HUES64 (cell line): ENCODE measurements around the gene ZNF148.

Source experiments
- H3K27ac ChIP-seq: 2 replicates; pipeline ENCODE4 v1.7.0; 2013; ENCODE audit warnings: low read depth, low read length, inconsistent platforms
- H3K27me3 ChIP-seq: 2 replicates; pipeline ENCODE4 v1.6.1; 2013; ENCODE audit warnings: mild to moderate bottlenecking, low read length; ENCODE audit not compliant: insufficient read depth
- H3K36me3 ChIP-seq: 2 replicates; pipeline ENCODE4 v1.6.1; 2013; ENCODE audit warnings: mild to moderate bottlenecking, low read length; ENCODE audit not compliant: insufficient read depth
- H3K4me1 ChIP-seq: 2 replicates; pipeline ENCODE4 v1.6.1; 2013; ENCODE audit warnings: mild to moderate bottlenecking, low read length, moderate library complexity; ENCODE audit not compliant: insufficient read depth
- H3K4me3 ChIP-seq: 2 replicates; pipeline ENCODE4 v1.5.1; 2013; ENCODE audit warnings: mild to moderate bottlenecking, low read length, moderate library complexity
- H3K9ac ChIP-seq: 2 replicates; pipeline ENCODE4 v1.6.1; 2013; ENCODE audit warnings: mild to moderate bottlenecking, low read depth, low read length
- H3K9me3 ChIP-seq: 2 replicates; pipeline ENCODE4 v1.6.1; 2013; ENCODE audit warnings: low read depth, low read length; ENCODE audit not compliant: insufficient read depth
- WGBS: fragments of 150-250, 120-280 bp; methylation state at CpG from one replicate; pipeline ENCODE4 v1.1.7; 2013; ENCODE audit warnings: missing lambda C conversion rate; 5-methylcytosine and 5-hydroxymethylcytosine counted together

Gene ZNF148

DNA sequence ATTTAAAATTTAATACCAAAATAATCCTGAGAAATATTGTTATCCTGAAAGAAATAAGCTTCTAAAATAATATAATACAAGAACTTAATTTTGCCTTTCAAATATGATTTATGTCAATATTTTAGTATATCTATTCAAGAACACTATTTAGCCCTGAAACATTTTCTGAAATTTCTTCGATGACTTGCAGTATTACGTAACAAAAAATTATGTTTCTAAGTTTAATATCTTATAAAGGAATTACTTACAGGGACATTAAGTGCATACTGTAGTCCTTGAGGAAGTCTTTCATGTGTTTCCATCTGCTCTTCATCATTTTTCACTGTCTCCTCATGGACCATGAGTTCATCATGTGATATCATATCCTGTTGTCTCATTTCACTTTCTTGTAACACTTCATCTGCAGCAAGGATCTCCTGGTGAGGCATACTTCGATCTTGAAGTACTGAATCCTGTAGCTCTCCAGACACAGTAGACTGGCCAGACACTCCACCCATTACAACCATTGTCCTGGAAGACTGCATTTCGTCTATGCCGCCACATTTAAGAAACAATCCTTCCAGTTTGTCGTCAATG, 62.0 kb downstream of the ZNF148 start:
- Histone ChIP-seq H3K9me3 (no peaks in the 10 kb centered on the region), H3K27me3 (no peaks in the 10 kb centered on the region), H3K27ac (no peak overlapping the region), H3K4me1 (peaks cover 5% of the 10 kb centered on the region), H3K36me3 (peaks cover 36% of the 10 kb centered on the region), H3K4me3 (no peak overlapping the region), H3K9ac (no peak overlapping the region)
- 97% methylated on average over 4 of the region's 6 CpGs for WGBS

DNA sequence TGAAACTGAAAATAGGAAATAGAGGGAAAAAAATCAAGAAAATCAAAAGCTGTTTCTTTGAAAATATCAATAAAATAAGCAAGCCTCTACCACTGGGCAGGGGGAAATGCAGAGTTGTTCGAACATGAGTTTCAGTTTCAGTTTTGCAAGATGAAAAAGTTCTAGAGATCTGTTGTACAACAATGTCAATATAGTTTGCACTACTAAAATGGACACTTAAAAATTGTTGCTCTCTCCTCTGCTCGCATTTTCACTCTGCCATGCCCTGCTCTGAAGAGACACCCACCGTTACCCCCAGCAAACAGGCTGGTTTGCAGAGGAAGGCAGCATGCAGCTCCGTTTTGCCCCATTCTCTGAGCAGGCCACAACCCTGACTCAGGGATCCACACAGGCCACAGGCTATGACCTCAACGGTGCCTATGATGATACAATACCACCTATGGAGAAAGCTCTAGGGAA, 64.5 kb downstream of the ZNF148 start:
- Histone ChIP-seq H3K9me3 (no peaks in the 10 kb centered on the region), H3K9ac (no peak overlapping the region), H3K27me3 (no peaks in the 10 kb centered on the region), H3K4me3 (no peak overlapping the region), H3K36me3 (peaks cover 36% of the 10 kb centered on the region), H3K27ac (no peak overlapping the region), H3K4me1 (no peaks in the 10 kb centered on the region)
- 93% methylated on average over 5 of the region's 5 CpGs for WGBS

DNA sequence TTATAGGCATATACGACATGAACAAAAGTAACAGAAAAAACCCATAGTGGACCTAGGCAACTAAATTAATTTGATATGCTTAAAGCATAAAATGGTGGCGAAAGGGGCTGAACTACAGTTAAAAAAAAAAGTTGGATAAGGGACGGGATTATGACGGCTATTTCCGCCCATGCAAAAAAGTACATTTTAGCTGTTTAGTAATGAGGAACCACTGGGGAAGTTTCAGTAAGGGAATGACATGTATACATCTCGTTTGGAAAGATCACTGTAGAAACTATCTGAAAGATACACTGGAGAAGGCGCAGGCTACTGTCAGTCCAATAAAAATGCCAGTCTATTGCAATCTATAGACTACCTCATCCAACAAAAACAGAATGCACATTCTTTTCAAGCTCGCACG, 65.6 kb downstream of the ZNF148 start:
- H3K4me1 ChIP-seq: no peaks in the 10 kb centered on the region
- H3K9ac ChIP-seq: no peak overlapping the region
- WGBS: 96% methylated on average over 9 of the region's 9 CpGs
- no peak overlapping the region for H3K27ac ChIP-seq
- H3K9me3 ChIP-seq: no peaks in the 10 kb centered on the region
- H3K4me3 ChIP-seq: no peak overlapping the region
- peaks cover 31% of the 10 kb centered on the region for H3K36me3 ChIP-seq
- H3K27me3 ChIP-seq: no peaks in the 10 kb centered on the region

DNA sequence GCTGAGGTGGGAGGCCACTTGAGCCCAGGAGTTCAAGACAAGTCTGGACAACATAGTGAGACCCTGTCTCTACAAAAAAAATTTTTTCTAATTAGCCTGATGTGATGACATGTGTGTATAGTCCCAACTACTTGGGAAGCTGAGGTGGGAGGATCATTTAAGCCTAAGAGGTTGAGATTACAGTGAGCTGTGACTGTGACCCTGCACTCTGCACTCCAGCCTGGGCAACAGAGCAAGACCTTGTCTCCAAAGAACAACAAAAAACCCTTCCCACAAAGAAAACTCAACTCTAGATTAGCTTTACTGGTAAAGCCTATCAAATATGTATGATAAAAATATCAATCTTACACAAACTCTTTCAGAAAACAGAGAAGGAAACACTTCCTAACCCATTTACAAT, 68.5 kb downstream of the ZNF148 start:
- H3K27ac ChIP-seq: no peak overlapping the region
- H3K9me3 ChIP-seq: no peaks in the 10 kb centered on the region
- H3K4me3 ChIP-seq: no peak overlapping the region
- no peaks in the 10 kb centered on the region for H3K4me1 ChIP-seq
- H3K36me3 ChIP-seq: 0 out of 2 replicates have a peak, but pooled peaks cover 12% of the 10 kb centered on the region
- no peaks in the 10 kb centered on the region for H3K27me3 ChIP-seq
- H3K9ac ChIP-seq: no peak overlapping the region

DNA sequence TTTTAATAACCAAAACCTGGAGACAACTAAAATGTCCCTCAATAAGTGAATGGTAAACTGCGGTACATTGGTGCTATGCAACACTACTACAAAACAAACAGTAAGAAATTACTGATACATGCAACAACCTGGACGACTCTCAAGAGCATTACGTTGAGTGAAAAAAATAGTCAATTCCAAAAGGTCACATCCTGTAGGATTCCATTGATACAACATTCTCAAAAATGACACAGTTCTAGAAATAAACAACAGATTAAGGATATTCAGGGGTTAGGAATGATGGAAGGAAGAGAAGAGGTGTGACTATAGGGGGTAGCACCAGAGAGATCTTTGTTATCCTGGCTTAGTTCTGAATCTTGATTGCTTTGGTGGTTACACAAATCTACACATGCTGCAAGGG, 72.2 kb downstream of the ZNF148 start:
- Histone ChIP-seq H3K9ac (no peak overlapping the region), H3K4me3 (no peak overlapping the region), H3K9me3 (no peaks in the 10 kb centered on the region), H3K27ac (no peak overlapping the region), H3K36me3 (no peaks in the 10 kb centered on the region), H3K27me3 (no peaks in the 10 kb centered on the region), H3K4me1 (no peaks in the 10 kb centered on the region)
- 95% methylated on average over 3 of the region's 3 CpGs for WGBS

DNA sequence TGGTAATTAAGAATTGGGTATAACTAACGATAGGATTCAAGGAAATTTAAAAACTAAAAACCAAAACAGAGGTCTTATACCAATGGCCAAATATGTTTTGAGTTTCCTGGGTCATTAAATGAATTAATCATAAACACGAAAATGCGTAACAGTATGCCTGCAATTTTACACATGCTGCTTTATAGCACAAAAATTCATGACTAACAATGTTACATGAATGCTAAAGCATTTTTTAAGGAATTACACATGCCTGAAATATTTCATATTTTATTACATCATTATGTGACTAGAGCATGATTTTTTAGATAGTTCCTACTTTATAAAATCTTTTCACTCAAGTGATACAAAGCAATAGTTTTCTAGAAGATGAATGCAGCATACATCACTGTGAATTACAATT, 74.7 kb downstream of the ZNF148 start:
- no peak overlapping the region for H3K9ac ChIP-seq
- 100% methylated on average over 2 of the region's 3 CpGs for WGBS

DNA sequence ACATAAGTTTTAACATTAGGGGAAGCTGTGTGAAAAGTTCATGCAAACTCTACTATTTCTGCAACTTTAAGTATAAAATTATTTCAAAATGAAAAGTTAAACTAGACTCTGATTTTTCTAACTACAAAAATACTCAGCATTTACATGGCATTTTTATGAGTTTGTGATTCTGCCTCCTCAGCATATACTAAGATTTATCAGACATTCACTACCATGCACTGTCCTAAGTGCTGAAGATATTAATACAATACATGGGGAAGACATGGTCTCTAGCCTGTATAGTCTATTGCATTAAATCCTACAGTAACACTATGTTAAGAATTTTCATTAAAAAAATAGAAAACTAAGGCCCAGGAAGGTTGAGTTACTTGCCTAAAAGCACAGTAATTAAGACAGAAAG, 80.7 kb downstream of the ZNF148 start:
- Histone ChIP-seq H3K4me1 (no peaks in the 10 kb centered on the region), H3K4me3 (no peak overlapping the region), H3K36me3 (no peaks in the 10 kb centered on the region)

More for the DNA sequence above, 74.7 kb downstream of the ZNF148 start:
- H3K4me3 ChIP-seq: no peak overlapping the region
- H3K9me3 ChIP-seq: no peaks in the 10 kb centered on the region
- H3K4me1 ChIP-seq: no peaks in the 10 kb centered on the region
- H3K27me3 ChIP-seq: no peaks in the 10 kb centered on the region
- H3K27ac ChIP-seq: no peak overlapping the region
- no peaks in the 10 kb centered on the region for H3K36me3 ChIP-seq

DNA sequence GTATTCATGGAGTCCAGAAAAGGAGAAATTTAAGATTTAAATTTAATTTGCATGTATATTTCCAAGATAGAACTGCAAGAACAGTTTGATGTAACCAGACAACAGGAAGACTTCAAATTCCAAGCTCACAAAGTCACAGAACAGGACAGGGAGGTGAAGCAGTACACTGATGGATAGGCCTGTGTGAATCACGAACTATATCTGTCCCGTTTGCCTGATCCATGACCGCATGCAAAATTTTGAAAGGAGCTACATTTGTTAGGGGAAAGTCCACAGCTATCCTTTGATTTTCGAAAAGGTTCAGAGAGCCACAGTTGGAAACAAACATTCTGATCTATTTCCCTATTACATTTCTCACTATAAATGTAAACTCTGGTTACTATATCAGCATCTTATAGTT, 83.1 kb downstream of the ZNF148 start:
- WGBS: 96% methylated on average over 4 of the region's 4 CpGs
- peaks cover 16% of the 10 kb centered on the region for H3K36me3 ChIP-seq
- H3K9ac ChIP-seq: no peak overlapping the region
- H3K27ac ChIP-seq: no peak overlapping the region
- no peaks in the 10 kb centered on the region for H3K9me3 ChIP-seq
- H3K27me3 ChIP-seq: no peaks in the 10 kb centered on the region
- no peak overlapping the region for H3K4me3 ChIP-seq
- H3K4me1 ChIP-seq: no peaks in the 10 kb centered on the region

More for the DNA sequence above, 80.7 kb downstream of the ZNF148 start:
- no peak overlapping the region for H3K9ac ChIP-seq
- no peak overlapping the region for H3K27ac ChIP-seq
- H3K27me3 ChIP-seq: no peaks in the 10 kb centered on the region
- H3K9me3 ChIP-seq: no peaks in the 10 kb centered on the region

DNA sequence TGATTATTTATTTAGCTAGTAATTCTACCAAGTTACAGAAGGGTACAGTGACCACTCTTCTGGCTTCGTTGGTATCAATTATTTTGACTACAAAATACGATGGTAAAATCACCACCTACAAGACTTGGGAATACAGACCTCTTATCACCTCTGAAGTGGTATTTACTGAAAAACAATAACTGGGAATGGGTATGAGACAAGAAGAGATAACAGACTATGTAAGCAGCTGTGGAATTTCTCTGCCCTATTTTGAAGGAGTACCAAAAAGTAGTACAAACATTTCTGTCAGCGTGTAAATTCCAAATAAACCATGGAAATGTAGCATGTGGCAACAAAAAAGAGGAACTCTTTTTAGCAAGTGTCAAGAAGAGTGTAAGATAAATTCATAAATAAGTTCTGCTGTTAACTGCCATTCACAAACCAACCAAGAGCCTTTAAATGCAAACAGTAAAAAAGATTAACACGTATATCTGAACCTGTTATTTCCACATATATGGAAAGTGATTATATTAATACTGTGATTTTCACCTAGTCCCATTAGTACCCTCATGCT, 85.6 kb downstream of the ZNF148 start:
- WGBS: 99% methylated on average over 3 of the region's 4 CpGs
- peaks cover 5% of the 10 kb centered on the region; the same call in 1 of the 2 replicates for H3K4me1 ChIP-seq
- peaks cover 21% of the 10 kb centered on the region for H3K36me3 ChIP-seq
- no peak overlapping the region for H3K4me3 ChIP-seq
- H3K9ac ChIP-seq: no peak overlapping the region
- no peaks in the 10 kb centered on the region for H3K9me3 ChIP-seq
- no peak overlapping the region for H3K27ac ChIP-seq
- no peaks in the 10 kb centered on the region for H3K27me3 ChIP-seq

DNA sequence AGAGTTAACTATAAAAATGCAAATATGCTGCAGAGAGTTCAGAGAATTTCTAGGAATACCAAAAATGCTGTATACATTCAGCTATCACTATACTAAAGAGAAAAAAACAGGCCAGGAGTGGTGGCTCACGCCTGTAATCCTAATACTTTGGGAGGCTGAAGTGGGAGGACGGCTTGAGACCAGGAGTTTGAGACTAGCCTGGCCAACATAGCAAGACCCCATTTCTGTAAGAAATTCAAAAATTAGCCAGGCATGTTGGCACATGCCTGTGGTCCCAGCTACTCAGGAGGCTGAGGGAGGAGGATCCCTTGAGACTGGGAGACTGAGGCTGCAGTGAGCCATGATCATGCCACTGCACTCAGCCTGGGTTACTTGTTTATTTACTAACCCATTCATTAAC, 87.9 kb downstream of the ZNF148 start:
- H3K9ac ChIP-seq: no peak overlapping the region
- no peaks in the 10 kb centered on the region for H3K9me3 ChIP-seq
- no peak overlapping the region for H3K4me3 ChIP-seq
- peaks cover 21% of the 10 kb centered on the region for H3K36me3 ChIP-seq
- peaks cover 20% of the 10 kb centered on the region for H3K4me1 ChIP-seq
- no peak overlapping the region for H3K27ac ChIP-seq
- WGBS: 98% methylated on average over 2 of the region's 2 CpGs
- no peaks in the 10 kb centered on the region for H3K27me3 ChIP-seq

DNA sequence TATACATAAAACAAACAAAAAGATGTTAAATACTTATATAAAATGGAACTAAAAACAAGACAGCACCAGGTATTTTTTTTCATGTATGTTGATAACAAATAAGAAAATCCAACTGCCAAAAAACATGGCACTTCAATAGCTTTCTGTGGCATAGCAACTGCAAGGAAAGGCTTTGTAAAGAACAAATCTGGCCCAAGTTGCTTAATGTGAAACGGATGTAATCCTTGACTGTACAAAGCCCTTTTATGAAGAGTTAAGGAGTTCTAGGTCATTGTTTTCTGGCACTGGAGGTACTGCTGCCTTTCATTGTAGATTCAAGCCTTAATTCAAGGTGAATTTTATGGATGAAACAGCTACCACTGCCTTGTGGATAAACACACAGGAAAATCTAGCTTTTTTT, 93.7 kb downstream of the ZNF148 start:
- Histone ChIP-seq H3K4me1 (peaks cover 47% of the 10 kb centered on the region), H3K36me3 (peaks cover 7% of the 10 kb centered on the region; the same call in 1 of the 2 replicates), H3K9me3 (no peaks in the 10 kb centered on the region), H3K27me3 (no peaks in the 10 kb centered on the region), H3K27ac (peak overlapping the region; percentile 62; the same call in 1 of the 2 replicates), H3K9ac (no peak overlapping the region), H3K4me3 (no peak overlapping the region)
- WGBS: 77% methylated on average over 1 of the region's 1 CpG
